GM13976 (cell line): ENCODE measurements around the gene UROC1.

Experiments
- DNase-seq: peaks from one replicate; pipeline ENCODE4 v3.0.0; 2012; ENCODE audit warnings: low spot score
- in situ Hi-C: fragments of 300-500 bp; cut with MboI; formaldehyde crosslinking; loops from one replicate; pipeline ENCODE4 v1.12.0; 2022; ENCODE audit warnings: low sequenced_read_pairs, mixed read lengths, inconsistent platforms; ENCODE audit not compliant: unreplicated experiment
- TF ChIP-seq, protein P1 (sequence below): IDR thresholded peaks from 2 replicates; pipeline ENCODE4 v1.5.1; 2012; ENCODE audit warnings: borderline replicate concordance, mild to moderate bottlenecking; ENCODE audit not compliant: insufficient read depth; ENCODE audit errors: extremely low read depth, missing control alignments, control extremely low read depth

UROC1 gene

DNA sequence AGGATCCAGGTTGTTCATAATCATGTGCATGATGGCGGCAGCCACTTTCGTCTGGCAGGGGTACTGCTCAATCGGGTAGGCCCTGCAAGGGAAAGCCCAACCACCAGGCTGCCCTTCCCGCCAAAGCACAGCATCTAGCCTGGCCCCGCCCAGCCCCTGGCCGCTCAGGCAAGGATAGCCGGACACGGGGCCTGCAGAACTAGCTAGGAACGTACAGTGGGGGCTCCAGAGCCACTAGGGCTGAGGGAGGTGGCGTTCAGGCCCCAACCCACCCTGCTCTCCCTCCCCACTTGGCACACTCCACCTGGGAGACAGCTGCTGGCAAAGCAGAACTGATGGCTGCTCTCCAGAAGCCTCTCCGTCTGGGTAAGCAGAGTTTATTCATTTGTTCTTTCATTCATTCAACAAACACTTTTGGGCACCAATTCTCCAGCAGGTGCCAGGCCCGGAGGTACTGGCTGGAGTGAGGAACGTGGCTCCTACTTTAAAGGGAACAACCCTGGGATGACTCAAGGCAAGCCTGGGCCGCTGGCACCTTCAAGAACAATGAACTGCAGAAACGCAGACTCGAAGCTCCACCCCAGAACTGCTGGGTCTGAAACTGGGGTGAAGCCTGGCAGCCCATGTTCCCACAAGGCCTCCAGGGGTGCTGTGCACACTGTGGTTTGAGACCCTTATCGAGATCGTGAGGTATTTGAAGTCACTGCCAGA, 7.8 kb downstream of the UROC1 start:
- DNase-seq, result no peak
- TF ChIP-seq, protein P1, sequence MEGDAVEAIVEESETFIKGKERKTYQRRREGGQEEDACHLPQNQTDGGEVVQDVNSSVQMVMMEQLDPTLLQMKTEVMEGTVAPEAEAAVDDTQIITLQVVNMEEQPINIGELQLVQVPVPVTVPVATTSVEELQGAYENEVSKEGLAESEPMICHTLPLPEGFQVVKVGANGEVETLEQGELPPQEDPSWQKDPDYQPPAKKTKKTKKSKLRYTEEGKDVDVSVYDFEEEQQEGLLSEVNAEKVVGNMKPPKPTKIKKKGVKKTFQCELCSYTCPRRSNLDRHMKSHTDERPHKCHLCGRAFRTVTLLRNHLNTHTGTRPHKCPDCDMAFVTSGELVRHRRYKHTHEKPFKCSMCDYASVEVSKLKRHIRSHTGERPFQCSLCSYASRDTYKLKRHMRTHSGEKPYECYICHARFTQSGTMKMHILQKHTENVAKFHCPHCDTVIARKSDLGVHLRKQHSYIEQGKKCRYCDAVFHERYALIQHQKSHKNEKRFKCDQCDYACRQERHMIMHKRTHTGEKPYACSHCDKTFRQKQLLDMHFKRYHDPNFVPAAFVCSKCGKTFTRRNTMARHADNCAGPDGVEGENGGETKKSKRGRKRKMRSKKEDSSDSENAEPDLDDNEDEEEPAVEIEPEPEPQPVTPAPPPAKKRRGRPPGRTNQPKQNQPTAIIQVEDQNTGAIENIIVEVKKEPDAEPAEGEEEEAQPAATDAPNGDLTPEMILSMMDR, result no peak
- in situ Hi-C loops, result no loop called here

DNA sequence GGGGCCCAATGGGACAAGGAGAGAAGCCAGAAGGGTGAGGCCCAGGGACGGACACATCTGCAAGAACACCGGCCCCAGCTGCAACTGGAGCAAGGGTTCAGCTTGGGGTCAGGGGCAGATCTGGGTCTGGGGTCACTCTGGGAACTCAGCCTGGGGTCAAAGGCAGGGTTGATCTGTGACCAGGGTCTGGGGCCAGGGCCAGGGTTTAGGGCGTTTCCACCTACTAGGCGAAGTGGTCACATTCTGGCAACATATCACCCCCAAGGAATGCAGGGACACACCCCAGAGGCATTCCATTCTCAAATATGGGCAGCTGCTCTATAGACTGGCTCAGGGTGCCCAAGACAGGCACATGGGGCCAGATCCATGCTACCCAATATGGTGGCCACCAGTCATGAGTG, 9.0 kb downstream of the UROC1 start:
- DNase-seq, result no peak
- in situ Hi-C loops, result no loop called here
- TF ChIP-seq, protein P1, result no peak

DNA sequence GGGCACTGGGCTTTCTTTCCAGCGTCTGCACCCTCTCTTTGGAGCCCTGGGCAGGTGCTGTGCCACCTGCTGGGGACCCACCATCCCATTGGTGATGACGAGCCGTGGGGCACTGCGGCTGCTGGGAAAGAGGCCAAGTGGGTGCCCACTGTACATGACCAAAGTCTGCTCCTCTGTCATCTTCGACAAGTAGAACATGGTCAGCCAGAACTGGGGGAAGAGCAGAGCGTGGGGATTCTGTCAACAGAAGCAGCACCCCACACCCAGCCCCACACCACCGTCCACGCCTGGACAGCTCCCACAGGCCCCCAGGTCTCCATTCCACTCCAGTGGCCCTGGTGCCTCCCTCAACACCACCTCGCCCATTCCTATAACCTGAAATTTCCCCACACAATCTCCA, 9.7 kb downstream of the UROC1 start:
- TF ChIP-seq, protein P1, result no peak
- in situ Hi-C loops, result no loop called here
- DNase-seq, result no peak

- in situ Hi-C loops, result no loop called here
- no peak for DNase-seq
- TF ChIP-seq, protein P1, result no peak
Observed at GRCh38 chr3:126503701-126504100, 13.9 kb downstream of the UROC1 start.

- TF ChIP-seq, protein P1, result no peak
- no peak for DNase-seq
Observed at GRCh38 chr3:126502656-126503055, 14.9 kb downstream of the UROC1 start.

GRCh38 chr3:126501736-126502135, 15.8 kb downstream of the UROC1 start:
- in situ Hi-C loops, result no loop called here
- TF ChIP-seq, protein P1, result no peak
- no peak for DNase-seq

More at GRCh38 chr3:126502656-126503055, 14.9 kb downstream of the UROC1 start:
- in situ Hi-C loops, result no loop called here
